Measurements from ENCODE around the gene KRR1.

GRCh38 chr12:75526655-75527511 is 15.5 kb upstream of the KRR1 start:
- TF ChIP-seq EZH2 (IDR thresholded peaks at IDR 0.05; ENCODE audit: borderline replicate concordance, low read length) = no peak
- TF ChIP-seq CTCF (conservative IDR thresholded peaks at IDR 0.05 in 1 of 2, IDR thresholded peaks at IDR 0.05 in 1 of 2; ENCODE audit: extremely low read depth in 1 of 2, insufficient read depth in 1 of 2, low read depth in 1 of 2, low read length in 2 of 2) = peak; percentile 47 to 69

All from mammary epithelial cell (primary cell).